GM19328 (cell line): ENCODE data around the gene SEMA5A.

ENCODE experiments used
- ATAC-seq: cut with Tn5 transposase; IDR thresholded peaks from one replicate; pipeline ENCODE4 v1.9.1; 2021; ENCODE audit warnings: mild to moderate bottlenecking, moderate library complexity; ENCODE audit not compliant: unreplicated experiment

The SEMA5A gene

DNA sequence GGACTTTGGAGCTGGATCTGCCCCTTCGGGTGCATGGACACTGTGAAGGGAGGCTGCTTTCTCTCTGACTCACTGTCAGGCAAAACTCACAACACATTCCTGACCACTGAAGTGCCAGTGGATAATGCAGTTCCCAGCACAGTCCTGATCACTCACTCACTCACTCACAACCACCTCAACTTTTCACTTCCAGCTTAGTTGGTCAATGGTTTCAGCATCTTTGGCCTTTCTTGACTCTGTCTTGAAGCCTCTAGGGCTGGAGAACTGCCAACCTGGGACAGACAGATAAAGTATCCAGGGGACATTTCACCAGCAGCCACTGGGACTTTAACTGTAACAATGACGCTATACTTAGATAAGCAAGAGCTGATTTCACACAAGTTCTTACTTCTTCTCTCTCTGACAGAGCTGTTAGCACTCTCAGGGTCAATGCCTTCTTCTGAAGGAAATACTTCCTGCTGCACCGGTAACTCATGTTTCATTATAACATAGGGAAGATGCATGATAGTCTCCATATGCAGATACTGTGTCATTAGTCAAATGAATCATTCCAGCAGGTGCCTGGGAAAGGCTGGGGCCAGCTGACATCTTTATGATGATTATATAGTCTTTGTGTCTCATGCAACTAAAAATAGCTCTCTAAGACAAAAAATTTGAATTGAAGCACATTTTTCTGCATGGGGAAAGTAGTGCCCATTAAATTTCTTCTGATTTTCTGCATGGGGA lies 499.0 kb downstream of the SEMA5A start:
- no peak for ATAC-seq

DNA sequence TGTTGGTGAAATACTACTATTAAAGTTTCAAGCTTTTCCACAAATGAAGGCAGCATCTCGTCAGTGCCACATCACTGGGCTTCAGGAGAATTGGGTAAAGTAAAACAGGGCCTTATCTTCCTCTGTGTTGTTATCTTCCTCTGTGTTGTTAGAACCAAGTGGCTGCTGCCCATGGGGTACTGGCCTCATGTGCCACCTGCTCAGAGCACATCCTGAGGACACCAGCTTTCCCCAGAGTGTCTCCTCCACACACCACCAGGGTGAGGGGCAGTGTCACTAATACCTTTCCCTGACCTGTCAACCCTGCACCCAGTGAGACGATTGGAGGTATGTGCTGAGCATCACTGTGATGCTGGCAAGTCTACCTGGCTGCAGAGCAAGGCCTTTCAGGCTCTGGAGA lies 499.9 kb downstream of the SEMA5A start:
- no peak for ATAC-seq

DNA sequence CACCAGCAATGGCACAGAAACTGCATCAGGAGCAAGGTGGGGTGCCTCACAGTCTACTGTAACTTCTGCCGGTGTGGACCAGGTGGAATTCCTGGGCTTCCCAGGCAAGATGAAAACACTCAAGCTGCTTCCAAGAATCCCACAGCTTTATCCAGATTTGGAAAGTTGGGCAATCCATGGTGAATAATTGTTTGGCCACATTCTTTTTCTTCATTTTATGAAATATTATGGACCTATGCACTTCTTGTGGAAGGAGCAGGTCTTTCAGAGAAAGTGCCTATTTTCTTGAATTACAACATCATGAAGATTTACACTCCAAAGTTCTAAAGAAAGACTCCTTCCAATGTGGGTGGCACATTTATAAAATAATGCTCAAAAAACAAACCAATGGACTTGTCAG lies 503.6 kb downstream of the SEMA5A start:
- ATAC-seq = no peak

DNA sequence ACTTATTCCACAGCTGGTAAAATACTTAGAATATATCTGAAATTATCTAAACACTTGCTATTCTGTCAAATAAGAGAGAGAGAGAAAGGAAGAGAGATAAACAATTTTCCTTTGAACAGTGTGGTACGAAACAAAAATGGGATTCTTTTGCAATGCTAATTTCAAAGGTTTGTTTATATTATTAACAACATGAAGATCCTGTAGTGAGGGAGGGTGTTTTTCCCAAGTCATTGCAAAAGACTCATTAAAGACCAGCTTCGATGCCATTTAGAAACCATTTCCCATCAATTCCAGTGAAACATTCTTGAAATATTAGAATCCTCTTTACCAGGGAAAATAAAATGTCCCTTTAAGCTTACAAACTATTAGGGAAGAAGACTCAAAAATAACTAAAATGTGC lies 505.4 kb downstream of the SEMA5A start:
- ATAC-seq = no peak

DNA sequence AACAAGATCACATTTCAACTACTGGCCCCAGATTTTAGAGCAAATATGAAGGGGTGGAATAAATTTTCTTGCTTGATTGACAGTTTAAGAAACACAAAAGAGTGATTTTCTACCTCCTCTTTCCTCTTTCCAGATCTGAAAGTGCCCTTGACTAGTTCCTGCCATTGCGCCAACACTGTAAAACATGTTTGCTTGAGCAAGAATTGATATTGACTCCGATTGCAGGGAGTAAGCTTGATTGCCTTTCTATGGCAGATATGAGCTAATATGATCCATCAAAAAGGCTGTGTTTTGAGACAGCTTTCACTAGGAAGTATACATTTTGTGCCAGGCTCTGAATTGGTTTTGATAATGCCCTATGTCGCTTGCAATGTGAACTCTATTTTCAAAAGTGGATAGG lies 508.8 kb downstream of the SEMA5A start:
- ATAC-seq = no peak

DNA sequence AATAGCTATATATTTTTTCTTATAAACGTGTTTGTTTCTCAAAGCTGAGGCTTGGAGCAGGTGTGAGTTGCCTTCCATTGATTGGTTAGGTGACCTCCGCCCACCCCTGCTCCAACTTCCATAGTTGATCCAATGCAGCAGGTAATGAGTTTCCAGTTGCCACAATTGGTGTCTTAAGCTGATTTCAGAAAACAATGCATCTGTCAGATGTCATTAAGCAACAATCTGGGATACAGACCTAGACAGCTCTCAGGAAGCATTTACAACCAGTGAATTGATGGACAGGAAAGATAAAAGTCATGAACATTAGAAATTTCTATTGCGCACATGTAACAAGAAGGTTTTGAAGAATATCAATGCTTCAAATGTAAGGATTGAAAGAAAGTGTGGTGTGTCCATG lies 510.5 kb downstream of the SEMA5A start:
- no peak for ATAC-seq

DNA sequence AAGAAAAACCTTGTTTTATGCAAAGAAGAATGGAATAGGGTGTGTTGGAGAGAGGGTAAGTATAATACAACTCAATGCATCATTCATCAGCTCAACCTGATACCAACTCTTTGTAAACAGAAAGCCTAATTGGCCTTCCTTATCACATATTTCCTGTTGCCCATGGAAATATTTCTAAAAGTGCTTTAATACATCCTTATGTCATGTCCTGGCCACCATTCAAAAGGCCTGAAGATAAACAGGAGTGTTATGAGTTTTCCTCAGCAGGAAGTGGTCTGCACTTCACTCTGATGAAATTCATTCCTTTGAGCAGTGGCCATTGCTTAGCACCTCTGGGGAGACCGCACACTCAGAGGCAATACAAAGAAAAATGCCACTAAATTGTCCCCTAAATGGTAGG lies 511.2 kb downstream of the SEMA5A start:
- ATAC-seq = no peak

DNA sequence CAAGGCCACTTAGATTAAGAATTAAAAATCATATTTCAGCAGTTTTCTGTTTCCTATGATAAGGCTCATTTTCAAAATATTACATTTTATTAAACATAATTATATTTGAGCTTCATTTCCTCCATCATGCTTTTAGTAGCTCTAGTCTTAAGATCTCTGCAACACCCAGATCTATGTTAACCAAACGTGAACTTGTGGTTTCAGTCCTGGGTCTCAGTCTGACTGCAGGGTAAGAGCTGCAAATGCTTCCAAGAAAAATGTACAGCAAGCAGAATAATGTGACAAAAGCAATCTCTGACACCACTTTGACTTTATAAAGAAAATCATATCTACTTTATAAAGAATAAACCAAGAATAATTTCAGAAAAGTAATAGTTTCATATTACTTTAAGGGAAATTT lies 512.4 kb downstream of the SEMA5A start:
- ATAC-seq = no peak

DNA sequence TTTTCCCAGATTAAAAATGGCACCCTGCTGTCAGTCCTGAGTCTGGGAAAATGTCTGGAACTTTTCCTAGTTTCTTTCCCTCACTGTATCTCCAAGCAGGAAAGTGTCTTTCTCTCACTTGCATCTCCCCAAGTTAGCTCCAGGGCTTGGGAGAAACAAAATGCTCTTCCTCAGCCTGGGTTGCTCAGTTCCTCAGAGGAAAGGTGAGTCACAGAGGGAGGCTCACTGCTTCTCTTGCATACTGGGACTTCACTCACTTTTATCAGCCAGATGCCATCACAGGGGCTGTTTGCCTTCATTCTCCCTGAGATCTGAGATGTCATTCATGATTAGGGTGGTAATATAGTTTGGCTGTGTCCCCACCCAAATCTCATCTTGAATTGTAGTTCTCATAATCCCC lies 519.9 kb downstream of the SEMA5A start:
- ATAC-seq = no peak

DNA sequence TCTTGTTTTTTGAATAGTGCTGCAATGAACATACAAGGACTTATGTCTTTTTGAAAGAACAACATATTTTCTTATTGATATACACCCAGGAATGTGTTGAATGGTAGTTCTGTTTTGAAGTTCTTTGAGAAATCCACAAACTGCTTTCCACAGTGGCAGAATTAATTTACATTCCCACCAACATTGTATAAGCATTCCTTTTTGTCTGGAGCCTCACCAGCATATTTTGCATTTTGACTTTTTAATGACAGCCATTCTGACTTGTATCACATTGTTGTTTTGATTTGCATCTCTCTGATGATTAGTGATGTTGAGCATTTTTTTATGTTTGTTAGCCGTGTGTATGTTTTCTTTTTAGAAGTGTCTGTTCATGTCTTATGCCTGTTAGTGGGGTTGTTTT lies 524.9 kb downstream of the SEMA5A start:
- no peak for ATAC-seq

DNA sequence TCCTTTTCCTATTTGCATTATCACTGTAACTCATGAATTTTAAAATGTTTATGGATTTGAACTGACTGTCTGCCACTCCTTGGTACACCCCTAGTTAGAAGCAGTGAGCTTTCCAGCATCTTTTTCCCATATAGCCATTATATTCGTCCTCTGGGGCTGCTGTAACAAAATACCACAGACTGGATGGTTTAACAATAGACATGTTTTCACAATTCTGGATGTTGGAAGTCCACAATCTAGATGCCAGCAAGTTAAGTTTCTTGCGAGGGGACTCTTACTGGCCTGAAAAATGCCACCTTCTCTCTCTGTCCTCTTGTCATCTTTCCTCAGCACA lies 530.0 kb downstream of the SEMA5A start:
- ATAC-seq = no peak

DNA sequence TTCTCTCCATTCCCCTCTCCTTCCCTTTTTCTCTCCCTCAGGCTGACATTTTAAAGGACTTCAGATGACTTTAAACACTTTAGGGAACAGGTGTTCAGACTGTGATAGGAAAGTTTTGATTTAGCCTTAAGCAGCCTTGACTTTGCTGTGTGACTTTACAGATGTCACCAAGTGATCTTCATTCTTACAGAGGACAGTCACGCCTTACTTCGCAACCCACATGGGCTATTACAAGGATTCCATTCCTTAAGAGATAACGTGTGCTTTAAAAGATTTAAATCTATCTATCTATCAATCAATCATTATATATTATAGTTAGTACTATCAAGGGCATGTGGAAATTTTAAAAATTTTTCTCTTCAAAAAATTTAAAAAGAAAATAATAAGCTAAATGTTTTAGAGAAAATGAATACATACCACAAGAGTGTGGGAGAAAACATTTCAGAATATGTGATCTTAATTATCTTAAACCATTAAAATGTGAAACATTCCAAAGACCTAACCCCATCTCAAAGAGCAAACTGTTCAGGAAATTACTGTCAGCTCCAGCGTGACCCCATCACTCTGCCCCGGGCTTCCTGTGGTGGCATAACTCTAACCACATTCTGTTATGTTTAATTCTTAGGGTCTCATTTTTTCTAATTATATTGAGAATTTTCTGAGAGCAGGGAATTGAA lies 530.5 kb downstream of the SEMA5A start:
- ATAC-seq = no peak

DNA sequence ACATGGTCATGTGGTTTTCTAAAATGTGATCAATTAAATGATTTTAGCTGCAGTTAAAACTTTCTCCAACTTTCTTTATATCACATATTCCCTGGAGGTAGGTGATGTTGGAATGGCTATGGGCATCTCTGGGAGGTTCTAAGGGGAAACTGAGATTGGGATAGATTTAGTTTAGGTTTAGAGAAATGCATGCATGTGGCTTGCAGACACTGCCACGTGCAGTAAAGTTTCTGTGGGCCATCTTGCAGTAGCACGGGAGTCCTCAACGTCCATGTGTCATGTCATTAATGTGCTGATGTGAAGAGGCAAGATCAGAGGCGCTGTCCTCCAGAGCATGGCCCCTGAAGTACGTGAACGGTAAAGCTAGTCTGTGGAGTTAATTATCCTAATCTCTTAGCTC lies 532.7 kb downstream of the SEMA5A start:
- no peak for ATAC-seq

DNA sequence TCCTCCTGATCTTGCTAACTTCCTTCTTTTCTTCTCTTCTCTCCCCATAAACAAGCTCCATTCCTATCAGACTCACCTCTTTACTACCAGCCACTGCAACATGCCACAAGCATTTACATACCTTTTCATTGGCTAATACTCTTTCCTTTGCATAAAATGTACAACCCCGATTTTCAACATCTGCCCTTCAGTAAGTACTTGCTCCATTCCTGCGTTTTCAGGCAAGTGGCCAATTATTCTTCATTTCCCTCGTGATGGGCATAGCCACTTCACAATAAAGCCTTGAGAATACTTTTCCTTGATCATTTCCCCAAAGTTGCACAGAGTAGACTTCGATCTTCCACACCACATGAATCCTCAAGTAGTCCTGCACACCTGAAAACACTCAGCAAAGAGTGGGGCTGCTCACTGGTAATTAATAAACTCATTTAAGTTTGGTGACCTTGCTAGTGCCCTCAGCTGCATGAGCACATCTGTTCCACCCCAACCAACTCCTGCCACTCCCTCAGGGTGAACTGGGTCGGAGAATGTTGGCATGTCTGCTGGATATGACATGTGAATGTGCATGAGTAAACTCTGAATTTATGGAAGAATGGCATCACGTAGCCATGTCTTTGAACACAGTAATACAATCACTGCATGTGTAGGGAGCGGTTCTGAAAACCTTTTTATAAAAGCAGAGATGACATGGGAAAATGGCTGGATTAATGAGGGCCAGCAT lies 535.8 kb downstream of the SEMA5A start:
- ATAC-seq = no peak

DNA sequence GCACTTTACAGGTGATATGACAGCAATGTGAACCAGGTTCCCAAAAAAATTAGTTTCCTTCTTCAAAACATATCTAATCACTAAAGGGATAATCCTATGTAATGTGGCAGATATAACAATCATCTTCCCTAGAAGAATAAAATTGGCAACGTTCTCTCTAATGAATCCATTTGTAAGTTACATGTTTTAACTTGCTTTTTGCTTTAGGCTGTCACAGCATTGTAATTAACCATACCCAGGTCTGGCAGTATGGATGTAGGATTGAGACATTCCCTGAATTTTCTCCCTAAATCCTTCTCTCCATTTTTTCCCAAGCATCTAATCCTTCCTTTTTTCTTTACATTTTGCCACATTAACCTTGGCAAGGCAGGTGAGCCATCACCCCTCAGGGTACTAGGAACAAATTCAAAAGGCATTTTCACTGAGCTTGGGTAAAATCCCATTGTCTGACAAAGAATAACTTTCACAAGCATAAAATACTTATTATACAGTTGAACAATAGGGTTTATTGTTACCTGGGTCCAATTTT lies 548.3 kb downstream of the SEMA5A start:
- ATAC-seq = no peak

DNA sequence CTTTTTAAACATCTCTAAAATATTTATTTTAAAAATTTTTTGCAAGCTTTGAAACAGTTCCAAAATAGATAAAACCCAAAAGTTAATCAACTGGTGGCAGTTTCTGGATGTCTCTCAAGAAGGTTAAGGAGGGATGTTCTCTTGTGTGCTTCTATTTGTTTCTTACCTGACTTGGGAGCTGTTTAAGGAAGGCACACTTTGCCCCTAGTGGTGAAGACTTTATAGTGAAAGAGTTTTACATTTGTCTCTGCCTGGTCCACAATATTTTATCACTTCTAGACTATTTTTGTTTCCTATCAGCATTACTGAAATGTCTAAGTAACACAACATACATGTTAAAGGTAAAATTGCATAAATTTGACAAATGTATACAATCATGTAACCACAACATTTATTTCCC lies 552.8 kb downstream of the SEMA5A start:
- ATAC-seq = no peak
